Coronary artery (tissue), 2 donors: ENCODE results near the gene BRD7.

Source experiments
- DNase-seq: peaks from one replicate; pipeline ENCODE4 v3.0.0-alpha.2; 2017; ENCODE audit warnings: low spot score
- H3K27ac ChIP-seq, 2 donors: fragments of 200-600 bp; sonication (generic); one replicate each; pipeline ENCODE4 v1.5.1; 2016 to 2019
- H3K4me3 ChIP-seq: fragments of 200-600 bp; sonication (generic); 2 replicates; pipeline ENCODE4 v1.5.1; 2016; ENCODE audit warnings: mild to moderate bottlenecking, moderate library complexity
- CTCF ChIP-seq: fragments of 200-600 bp; sonication (generic); IDR thresholded peaks from one replicate; pipeline ENCODE4 v1.5.1; 2019; ENCODE audit warnings: antibody characterized with exemption

BRD7 gene

DNA sequence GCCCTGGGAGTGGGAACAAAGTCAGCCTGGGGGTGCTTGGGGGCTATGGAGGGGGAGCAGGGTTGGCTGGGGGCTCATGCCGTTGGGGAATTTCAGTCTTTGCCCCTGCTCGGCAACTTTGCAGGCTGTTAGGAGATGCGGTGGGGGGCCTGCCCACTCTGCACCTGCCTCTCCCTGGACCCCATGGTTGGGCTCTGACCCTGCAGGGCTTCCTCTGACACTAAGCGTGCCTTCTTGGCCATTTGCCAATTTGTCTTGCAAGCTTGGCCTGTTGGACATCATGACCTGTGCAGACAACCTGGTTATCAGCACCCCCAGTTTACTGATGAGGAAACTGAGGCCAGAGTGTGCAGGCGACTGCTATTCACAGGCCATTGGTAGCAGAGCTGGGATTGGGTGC lies 87.9 kb downstream of the BRD7 start:
- H3K27ac ChIP-seq = peak overlapping the region in 1 of 2 donors; percentile 76
- no peak for DNase-seq
- no peak overlapping the region for H3K4me3 ChIP-seq
- no peak for TF ChIP-seq CTCF

DNA sequence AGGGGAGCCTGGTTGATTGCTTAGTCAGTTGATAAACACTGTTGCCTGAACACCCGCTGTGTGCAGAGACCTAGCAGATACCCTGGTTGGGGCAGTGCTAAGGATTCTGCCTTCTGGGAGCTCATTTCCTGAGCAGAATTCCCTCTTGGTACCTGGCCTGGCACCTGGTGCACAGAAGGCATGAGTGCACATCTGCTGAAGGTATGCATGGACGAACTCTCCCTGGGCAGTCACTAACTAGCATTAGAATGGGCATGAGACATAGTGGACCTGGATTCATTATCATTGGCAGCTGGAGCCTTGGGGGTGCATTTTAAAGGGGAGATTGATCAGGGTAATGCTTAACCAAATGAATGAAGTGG lies 89.3 kb downstream of the BRD7 start:
- Histone ChIP-seq H3K4me3 (no peak overlapping the region), H3K27ac (peak overlapping the region in 1 of 2 donors; percentile 52)
- no peak for DNase-seq
- TF ChIP-seq CTCF = no peak

DNA sequence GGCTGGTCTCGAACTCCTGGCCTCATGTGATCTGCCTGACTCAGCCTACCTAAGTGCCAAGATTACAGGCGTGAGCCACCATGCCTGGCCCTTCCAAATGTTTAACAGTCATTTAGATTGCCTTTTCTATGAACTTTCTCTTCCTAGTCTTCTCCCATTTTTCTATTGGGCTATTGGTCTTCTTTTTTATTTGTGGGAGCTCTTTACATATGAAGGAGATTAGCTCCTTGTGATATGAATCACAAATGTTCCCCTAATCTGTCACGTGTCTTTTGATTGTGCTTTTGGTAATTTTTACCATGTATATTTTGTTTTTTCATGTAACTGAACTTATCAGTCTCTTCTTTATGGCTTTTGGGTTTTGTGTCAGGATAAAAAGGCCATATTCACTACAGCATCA lies 90.5 kb downstream of the BRD7 start:
- no peak for DNase-seq
- Histone ChIP-seq H3K27ac (no peak overlapping the region), H3K4me3 (no peak overlapping the region)
- TF ChIP-seq CTCF = no peak

DNA sequence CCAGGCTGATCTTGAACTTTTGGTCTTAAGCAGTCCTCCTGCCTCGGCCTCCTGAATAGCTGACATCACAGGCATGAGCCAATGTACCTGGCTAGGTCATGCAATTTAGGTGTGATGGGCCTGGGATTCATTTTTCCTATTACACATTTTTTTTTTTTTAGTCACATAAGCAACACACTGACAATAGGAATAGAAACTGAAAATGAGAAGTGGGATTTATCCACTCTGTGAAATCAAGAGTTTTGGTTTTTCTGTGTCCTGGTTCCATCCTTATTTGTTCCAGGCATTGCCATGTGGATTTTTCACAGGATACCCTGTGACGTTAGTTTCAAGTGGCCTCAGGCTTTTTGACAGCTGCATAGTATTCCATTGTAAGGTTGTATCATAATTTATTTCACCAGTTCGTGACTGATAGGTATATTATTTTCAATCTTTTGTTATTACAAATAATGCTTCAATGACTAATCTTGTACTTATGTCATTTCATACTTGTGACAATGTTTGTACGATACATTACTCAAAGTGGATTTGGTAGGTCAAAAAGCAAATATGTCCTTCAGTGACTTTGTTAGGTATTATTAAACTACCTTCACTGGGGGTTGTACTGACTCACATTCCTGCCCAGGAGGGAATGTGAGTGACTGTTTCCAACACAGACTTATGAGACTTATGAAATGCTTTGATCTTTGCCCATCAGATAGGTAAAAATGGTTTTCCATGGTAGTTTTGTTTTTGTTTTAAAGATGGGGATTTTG lies 91.8 kb downstream of the BRD7 start:
- no peak for TF ChIP-seq CTCF
- DNase-seq = no peak

DNA sequence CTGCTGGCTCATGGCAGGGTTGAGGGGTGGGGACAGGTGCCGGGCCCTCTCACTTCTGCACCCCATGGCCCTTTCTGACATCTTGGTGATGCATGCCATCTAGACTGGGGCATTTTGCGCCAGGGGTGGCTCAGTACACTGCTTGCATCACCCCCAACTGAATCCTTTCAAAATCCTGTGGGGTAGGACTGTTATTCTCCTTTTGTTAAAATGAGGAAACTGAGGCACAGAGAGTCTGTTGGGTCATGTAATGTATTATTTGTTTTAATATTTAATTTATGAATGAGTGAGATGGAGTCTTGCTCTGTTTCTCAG lies 92.5 kb downstream of the BRD7 start:
- no peak for DNase-seq
- Histone ChIP-seq H3K27ac (peak overlapping the region in 1 of 2 donors; percentile 40), H3K4me3 (no peak overlapping the region)
- no peak for TF ChIP-seq CTCF

More for the DNA sequence above, 91.8 kb downstream of the BRD7 start:
- Histone ChIP-seq H3K27ac (peak overlapping the region in 1 of 2 donors; percentile 35), H3K4me3 (no peak overlapping the region)

DNA sequence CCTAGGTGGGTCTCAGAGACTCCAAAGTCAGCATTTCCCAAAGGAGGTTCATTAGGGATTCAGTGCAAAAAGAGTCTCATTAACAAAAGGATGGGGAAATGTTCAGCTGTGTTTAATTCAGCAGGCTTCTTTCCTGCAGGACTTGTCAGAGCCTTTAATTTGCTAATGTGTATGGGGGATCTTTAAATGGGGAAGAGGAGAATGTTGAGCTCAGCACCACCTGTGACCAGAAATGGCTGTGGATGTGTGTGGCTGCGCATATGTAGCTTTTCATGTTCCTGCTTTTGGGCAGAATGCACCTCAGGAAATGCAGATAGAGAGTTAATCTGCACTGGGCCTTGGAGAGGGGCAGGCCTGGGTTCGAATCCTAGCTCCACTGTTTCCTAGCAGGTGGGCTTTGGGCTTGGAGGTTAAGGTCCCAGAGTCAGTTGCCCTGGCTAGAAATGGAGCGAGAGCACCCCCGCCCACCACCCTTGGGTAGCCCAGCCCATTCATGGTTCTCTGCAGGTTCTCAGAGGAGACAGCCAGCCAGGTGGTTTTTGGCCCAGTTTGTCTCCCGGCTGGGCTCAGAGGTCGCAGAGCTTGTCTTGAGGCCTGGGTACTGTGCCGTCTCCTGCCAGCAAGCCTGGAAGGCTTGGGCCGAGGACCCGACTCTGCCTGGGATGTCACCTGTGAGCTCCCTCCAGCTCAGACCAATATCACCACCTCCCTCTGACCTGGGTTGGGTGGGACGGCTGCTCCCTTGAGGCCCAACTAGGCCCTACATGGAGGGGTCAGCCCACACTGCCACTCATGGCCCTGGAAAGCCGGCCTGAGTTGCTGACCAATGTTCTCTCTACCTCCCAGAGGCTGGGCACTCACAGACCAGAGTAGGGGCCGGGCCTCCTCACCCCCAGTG lies 93.1 kb downstream of the BRD7 start:
- Histone ChIP-seq H3K27ac (peak overlapping the region in 1 of 2 donors; percentile 81), H3K4me3 (peak overlapping the region; percentile 9)
- DNase-seq = no peak
- no peak for TF ChIP-seq CTCF

- DNase-seq = no peak
- H3K4me3 ChIP-seq = peak overlapping the region; percentile 57
- peak overlapping the region in 1 of 2 donors; percentile 81 for H3K27ac ChIP-seq
- no peak for TF ChIP-seq CTCF
These were observed 93.7 kb downstream of the BRD7 start for GRCh38 chr16:50275098-50275415.
